ENCODE data around the gene HOXA2. TPM values are rescaled to one million over a fixed set of nuclear protein-coding genes. Genes with fewer than 3 reads are reported as not detected.

The HOXA2 gene
- total RNA-seq, 1 experiment from 2014 or later: not detected

DNA sequence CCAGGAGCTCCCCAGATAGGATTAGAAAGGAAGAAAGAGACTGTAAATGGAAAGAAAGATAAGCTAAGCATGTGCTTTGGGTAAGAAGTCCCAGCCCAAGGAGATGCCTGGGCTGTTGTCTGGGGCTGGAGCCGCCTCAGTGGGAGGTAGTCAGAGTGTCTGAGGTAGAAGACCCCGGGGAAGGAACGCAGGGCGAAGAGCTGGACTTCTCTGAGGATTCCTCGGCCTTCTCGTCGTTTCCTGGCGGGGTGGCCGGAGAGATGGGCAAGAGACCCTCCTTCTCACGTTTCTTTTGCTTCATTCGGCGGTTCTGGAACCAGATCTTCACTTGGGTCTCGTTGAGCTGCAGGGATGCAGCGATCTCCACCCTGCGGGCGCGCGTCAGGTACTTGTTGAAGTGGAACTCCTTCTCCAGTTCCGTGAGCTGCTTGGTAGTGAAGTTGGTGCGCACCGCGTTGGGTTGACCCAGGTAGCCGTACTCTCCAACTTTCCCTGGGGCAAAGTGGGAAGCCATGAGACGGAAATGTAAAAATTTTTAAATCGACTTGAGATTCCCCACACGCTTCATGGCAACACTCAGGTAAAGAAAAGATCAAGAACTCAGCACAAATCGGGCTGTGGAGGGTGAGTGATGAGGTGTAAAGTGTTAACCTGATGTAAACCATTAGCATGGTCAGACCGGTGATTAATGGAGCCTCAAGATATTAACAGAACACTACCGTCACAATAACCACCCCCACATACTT is 8.0 kb downstream of the HOXA2 start:
- TF ChIP-seq, protein P1, sequence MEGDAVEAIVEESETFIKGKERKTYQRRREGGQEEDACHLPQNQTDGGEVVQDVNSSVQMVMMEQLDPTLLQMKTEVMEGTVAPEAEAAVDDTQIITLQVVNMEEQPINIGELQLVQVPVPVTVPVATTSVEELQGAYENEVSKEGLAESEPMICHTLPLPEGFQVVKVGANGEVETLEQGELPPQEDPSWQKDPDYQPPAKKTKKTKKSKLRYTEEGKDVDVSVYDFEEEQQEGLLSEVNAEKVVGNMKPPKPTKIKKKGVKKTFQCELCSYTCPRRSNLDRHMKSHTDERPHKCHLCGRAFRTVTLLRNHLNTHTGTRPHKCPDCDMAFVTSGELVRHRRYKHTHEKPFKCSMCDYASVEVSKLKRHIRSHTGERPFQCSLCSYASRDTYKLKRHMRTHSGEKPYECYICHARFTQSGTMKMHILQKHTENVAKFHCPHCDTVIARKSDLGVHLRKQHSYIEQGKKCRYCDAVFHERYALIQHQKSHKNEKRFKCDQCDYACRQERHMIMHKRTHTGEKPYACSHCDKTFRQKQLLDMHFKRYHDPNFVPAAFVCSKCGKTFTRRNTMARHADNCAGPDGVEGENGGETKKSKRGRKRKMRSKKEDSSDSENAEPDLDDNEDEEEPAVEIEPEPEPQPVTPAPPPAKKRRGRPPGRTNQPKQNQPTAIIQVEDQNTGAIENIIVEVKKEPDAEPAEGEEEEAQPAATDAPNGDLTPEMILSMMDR (conservative IDR thresholded peaks at IDR 0.05; ENCODE audit: low read depth, low read length): no peak
- no peak for TF ChIP-seq EZH2 (IDR thresholded peaks at IDR 0.05; ENCODE audit: borderline replicate concordance, low read depth, low read length, poor library complexity, severe bottlenecking)
- peaks cover 100% of the 10 kb centered on the region for H3K27me3 ChIP-seq (replicated peaks; ENCODE audit: insufficient read depth, low read depth, low read length, poor library complexity)
- POLR2A ChIA-PET (ENCODE audit: low non-redundant PET): no interaction called here
- DNase-seq (ENCODE audit: low spot score): no peak
- no peak overlapping the region for H3K27ac ChIP-seq (ENCODE audit: low read depth, low read length, poor library complexity, severe bottlenecking)
- CTCF ChIA-PET: no interaction called here
- no TSS peak for BruUV-seq (replicated peaks)
- H3K4me1 ChIP-seq (ENCODE audit: insufficient read depth, low read length, poor library complexity, severe bottlenecking): peaks cover 10% of the 10 kb centered on the region
- H3K4me3 ChIP-seq (ENCODE audit: low read depth, low read length, poor library complexity, severe bottlenecking): no peak overlapping the region
- H3K9me3 ChIP-seq (ENCODE audit: low read depth, low read length, poor library complexity, severe bottlenecking): no peaks in the 10 kb centered on the region
- intact Hi-C loops (cut with micrococcal nuclease; ENCODE audit: unreplicated experiment): no loop called here
- H3K36me3 ChIP-seq (ENCODE audit: insufficient read depth, low read length, poor library complexity, severe bottlenecking): no peaks in the 10 kb centered on the region

DNA sequence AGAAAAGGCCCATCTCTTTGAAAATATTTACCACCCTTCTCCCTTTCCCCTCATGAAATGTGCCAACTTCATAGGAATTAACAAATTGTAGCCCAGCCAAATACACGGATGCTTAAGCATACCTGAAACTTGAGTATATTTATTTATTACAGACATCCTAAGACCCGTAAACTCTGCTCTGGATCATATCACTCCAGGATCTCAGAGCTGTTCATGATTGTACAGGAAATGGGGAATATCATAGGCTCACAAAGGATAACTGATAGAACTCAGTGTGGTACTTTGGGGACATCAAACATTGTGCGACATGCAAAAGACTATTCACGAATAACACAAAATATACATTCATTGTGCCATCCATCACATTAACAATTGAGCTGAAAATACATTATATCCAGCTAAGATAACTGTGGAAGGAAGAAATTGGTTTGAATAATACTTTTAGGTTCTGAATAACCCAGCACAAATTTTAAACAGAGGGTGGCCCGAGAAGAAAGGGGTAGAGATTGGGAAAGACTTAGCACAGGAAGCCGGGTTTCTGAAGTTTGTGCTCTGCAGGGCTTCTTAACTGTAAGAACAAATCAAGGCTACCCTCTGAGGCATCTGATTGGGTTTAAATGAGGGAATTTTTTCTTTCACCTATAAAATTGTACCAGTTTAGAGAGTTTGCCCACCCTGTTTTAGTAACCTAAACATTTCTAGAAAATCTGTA is 9.1 kb downstream of the HOXA2 start:
- H3K27ac ChIP-seq (ENCODE audit: low read depth, low read length, poor library complexity, severe bottlenecking): no peak overlapping the region
- no peak for DNase-seq (ENCODE audit: low spot score)
- H3K4me1 ChIP-seq (ENCODE audit: insufficient read depth, low read length, poor library complexity, severe bottlenecking): peaks cover 10% of the 10 kb centered on the region
- no TSS peak for BruUV-seq (replicated peaks)
- H3K9me3 ChIP-seq (ENCODE audit: low read depth, low read length, poor library complexity, severe bottlenecking): no peaks in the 10 kb centered on the region
- H3K4me3 ChIP-seq (ENCODE audit: low read depth, low read length, poor library complexity, severe bottlenecking): no peak overlapping the region
- TF ChIP-seq, protein P1 (conservative IDR thresholded peaks at IDR 0.05; ENCODE audit: low read depth, low read length): no peak
- TF ChIP-seq EZH2 (IDR thresholded peaks at IDR 0.05; ENCODE audit: borderline replicate concordance, low read depth, low read length, poor library complexity, severe bottlenecking): no peak
- no peaks in the 10 kb centered on the region for H3K36me3 ChIP-seq (ENCODE audit: insufficient read depth, low read length, poor library complexity, severe bottlenecking)
- H3K27me3 ChIP-seq (replicated peaks; ENCODE audit: insufficient read depth, low read depth, low read length, poor library complexity): peaks cover 100% of the 10 kb centered on the region
- POLR2A ChIA-PET (ENCODE audit: low non-redundant PET): no interaction called here
- CTCF ChIA-PET: interaction anchor here (0.5 kb wide), 1 partner anchor 234 kb away, joined by 7 read pairs; no protein-coding TSS in a partner anchor
- intact Hi-C loops (cut with micrococcal nuclease; ENCODE audit: unreplicated experiment): no loop called here

DNA sequence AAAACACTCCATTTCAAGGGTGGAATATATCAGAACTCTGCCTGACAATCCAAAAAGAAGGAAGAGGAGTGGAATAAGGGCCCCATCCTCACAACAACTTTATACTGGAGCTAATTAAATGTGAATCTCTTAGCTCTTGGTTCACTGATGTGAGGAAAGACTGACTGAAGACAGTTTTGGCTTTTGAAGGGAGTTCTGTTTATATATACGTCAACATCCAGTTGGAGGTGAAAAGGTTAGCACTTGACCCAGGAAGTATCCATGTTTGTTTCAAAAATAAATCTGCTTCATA is 9.7 kb downstream of the HOXA2 start:
- no TSS peak for BruUV-seq (replicated peaks)
- peaks cover 100% of the 10 kb centered on the region for H3K27me3 ChIP-seq (replicated peaks; ENCODE audit: insufficient read depth, low read depth, low read length, poor library complexity)
- no peak overlapping the region for H3K27ac ChIP-seq (ENCODE audit: low read depth, low read length, poor library complexity, severe bottlenecking)
- H3K4me1 ChIP-seq (ENCODE audit: insufficient read depth, low read length, poor library complexity, severe bottlenecking): peaks cover 10% of the 10 kb centered on the region
- H3K9me3 ChIP-seq (ENCODE audit: low read depth, low read length, poor library complexity, severe bottlenecking): no peaks in the 10 kb centered on the region
- intact Hi-C loops (cut with micrococcal nuclease; ENCODE audit: unreplicated experiment): no loop called here
- TF ChIP-seq, protein P1 (conservative IDR thresholded peaks at IDR 0.05; ENCODE audit: low read depth, low read length): no peak
- TF ChIP-seq EZH2 (IDR thresholded peaks at IDR 0.05; ENCODE audit: borderline replicate concordance, low read depth, low read length, poor library complexity, severe bottlenecking): no peak
- H3K4me3 ChIP-seq (ENCODE audit: low read depth, low read length, poor library complexity, severe bottlenecking): no peak overlapping the region
- H3K36me3 ChIP-seq (ENCODE audit: insufficient read depth, low read length, poor library complexity, severe bottlenecking): no peaks in the 10 kb centered on the region
- CTCF ChIA-PET: interaction anchor here (0.5 kb wide), 1 partner anchor 234 kb away, joined by 7 read pairs; no protein-coding TSS in a partner anchor
- DNase-seq (ENCODE audit: low spot score): no peak
- POLR2A ChIA-PET (ENCODE audit: low non-redundant PET): no interaction called here
